ENCODE measurements around the gene PPP2CA.

DNA sequence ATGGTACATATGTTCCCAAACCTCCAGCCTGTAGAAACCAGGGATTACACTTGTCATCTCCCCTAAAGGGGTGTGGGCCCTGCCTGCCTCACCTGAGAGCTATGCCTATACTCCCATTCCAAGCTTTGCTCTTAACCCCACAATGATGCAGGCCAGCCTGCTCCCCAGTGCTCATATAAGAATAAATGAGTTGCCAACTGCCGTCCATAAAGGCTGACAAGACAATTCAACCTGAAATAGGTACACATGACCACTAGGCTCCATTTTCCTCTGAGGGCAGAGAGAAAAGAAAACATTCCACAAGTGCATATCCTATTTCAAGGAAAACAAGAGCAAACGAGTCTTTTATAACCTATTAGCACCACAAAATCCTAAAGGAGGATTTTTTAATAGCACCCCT is 77.6 kb downstream of the PPP2CA start:
- TF ChIP-seq SMAD3 (CRISPR knock-in tag; IDR thresholded peaks at IDR 0.05; ENCODE audit: borderline replicate concordance), result no peak
- TF ChIP-seq, protein P1, sequence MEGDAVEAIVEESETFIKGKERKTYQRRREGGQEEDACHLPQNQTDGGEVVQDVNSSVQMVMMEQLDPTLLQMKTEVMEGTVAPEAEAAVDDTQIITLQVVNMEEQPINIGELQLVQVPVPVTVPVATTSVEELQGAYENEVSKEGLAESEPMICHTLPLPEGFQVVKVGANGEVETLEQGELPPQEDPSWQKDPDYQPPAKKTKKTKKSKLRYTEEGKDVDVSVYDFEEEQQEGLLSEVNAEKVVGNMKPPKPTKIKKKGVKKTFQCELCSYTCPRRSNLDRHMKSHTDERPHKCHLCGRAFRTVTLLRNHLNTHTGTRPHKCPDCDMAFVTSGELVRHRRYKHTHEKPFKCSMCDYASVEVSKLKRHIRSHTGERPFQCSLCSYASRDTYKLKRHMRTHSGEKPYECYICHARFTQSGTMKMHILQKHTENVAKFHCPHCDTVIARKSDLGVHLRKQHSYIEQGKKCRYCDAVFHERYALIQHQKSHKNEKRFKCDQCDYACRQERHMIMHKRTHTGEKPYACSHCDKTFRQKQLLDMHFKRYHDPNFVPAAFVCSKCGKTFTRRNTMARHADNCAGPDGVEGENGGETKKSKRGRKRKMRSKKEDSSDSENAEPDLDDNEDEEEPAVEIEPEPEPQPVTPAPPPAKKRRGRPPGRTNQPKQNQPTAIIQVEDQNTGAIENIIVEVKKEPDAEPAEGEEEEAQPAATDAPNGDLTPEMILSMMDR (IDR thresholded peaks at IDR 0.05), result no peak
- TF ChIP-seq, protein P2, sequence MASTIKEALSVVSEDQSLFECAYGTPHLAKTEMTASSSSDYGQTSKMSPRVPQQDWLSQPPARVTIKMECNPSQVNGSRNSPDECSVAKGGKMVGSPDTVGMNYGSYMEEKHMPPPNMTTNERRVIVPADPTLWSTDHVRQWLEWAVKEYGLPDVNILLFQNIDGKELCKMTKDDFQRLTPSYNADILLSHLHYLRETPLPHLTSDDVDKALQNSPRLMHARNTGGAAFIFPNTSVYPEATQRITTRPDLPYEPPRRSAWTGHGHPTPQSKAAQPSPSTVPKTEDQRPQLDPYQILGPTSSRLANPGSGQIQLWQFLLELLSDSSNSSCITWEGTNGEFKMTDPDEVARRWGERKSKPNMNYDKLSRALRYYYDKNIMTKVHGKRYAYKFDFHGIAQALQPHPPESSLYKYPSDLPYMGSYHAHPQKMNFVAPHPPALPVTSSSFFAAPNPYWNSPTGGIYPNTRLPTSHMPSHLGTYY (CRISPR knock-in tag; IDR thresholded peaks at IDR 0.05), result no peak
- TF ChIP-seq, protein P3, sequence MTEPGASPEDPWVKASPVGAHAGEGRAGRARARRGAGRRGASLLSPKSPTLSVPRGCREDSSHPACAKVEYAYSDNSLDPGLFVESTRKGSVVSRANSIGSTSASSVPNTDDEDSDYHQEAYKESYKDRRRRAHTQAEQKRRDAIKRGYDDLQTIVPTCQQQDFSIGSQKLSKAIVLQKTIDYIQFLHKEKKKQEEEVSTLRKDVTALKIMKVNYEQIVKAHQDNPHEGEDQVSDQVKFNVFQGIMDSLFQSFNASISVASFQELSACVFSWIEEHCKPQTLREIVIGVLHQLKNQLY (CRISPR knock-in tag; IDR thresholded peaks at IDR 0.05), result no peak
- TF ChIP-seq ZNF416 (CRISPR knock-in tag; IDR thresholded peaks at IDR 0.05), result no peak
- TF ChIP-seq, protein P4, sequence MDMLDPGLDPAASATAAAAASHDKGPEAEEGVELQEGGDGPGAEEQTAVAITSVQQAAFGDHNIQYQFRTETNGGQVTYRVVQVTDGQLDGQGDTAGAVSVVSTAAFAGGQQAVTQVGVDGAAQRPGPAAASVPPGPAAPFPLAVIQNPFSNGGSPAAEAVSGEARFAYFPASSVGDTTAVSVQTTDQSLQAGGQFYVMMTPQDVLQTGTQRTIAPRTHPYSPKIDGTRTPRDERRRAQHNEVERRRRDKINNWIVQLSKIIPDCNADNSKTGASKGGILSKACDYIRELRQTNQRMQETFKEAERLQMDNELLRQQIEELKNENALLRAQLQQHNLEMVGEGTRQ (CRISPR knock-in tag; IDR thresholded peaks at IDR 0.05), result no peak
- TF ChIP-seq, protein P5, sequence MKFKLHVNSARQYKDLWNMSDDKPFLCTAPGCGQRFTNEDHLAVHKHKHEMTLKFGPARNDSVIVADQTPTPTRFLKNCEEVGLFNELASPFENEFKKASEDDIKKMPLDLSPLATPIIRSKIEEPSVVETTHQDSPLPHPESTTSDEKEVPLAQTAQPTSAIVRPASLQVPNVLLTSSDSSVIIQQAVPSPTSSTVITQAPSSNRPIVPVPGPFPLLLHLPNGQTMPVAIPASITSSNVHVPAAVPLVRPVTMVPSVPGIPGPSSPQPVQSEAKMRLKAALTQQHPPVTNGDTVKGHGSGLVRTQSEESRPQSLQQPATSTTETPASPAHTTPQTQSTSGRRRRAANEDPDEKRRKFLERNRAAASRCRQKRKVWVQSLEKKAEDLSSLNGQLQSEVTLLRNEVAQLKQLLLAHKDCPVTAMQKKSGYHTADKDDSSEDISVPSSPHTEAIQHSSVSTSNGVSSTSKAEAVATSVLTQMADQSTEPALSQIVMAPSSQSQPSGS (CRISPR knock-in tag; IDR thresholded peaks at IDR 0.05; ENCODE audit: borderline replicate concordance, low read depth), result no peak
- TF ChIP-seq SP1 (CRISPR knock-in tag; conservative IDR thresholded peaks at IDR 0.05), result no peak
- no peak for TF ChIP-seq TCF7 (CRISPR knock-in tag; IDR thresholded peaks at IDR 0.05; ENCODE audit: low read depth)
- TF ChIP-seq, protein P6, sequence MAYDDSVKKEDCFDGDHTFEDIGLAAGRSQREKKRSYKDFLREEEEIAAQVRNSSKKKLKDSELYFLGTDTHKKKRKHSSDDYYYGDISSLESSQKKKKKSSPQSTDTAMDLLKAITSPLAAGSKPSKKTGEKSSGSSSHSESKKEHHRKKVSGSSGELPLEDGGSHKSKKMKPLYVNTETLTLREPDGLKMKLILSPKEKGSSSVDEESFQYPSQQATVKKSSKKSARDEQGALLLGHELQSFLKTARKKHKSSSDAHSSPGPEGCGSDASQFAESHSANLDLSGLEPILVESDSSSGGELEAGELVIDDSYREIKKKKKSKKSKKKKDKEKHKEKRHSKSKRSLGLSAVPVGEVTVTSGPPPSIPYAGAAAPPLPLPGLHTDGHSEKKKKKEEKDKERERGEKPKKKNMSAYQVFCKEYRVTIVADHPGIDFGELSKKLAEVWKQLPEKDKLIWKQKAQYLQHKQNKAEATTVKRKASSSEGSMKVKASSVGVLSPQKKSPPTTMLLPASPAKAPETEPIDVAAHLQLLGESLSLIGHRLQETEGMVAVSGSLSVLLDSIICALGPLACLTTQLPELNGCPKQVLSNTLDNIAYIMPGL (CRISPR knock-in tag; IDR thresholded peaks at IDR 0.05), result no peak
- TF ChIP-seq, protein P7, sequence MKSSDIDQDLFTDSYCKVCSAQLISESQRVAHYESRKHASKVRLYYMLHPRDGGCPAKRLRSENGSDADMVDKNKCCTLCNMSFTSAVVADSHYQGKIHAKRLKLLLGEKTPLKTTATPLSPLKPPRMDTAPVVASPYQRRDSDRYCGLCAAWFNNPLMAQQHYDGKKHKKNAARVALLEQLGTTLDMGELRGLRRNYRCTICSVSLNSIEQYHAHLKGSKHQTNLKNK (CRISPR knock-in tag; IDR thresholded peaks at IDR 0.05), result no peak
- TF ChIP-seq, protein P8, sequence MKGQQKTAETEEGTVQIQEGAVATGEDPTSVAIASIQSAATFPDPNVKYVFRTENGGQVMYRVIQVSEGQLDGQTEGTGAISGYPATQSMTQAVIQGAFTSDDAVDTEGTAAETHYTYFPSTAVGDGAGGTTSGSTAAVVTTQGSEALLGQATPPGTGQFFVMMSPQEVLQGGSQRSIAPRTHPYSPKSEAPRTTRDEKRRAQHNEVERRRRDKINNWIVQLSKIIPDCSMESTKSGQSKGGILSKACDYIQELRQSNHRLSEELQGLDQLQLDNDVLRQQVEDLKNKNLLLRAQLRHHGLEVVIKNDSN (CRISPR knock-in tag; IDR thresholded peaks at IDR 0.05), result no peak

Data from WTC11 (cell line).